CD4-positive, alpha-beta T cell treated with Interleukin-17A for 1 hour (primary cell): ENCODE data around the gene KDELR1.

Experiments used
- DNase-seq: peaks from one replicate; pipeline ENCODE4 v3.0.0-alpha.2; 2020

Gene KDELR1

DNA sequence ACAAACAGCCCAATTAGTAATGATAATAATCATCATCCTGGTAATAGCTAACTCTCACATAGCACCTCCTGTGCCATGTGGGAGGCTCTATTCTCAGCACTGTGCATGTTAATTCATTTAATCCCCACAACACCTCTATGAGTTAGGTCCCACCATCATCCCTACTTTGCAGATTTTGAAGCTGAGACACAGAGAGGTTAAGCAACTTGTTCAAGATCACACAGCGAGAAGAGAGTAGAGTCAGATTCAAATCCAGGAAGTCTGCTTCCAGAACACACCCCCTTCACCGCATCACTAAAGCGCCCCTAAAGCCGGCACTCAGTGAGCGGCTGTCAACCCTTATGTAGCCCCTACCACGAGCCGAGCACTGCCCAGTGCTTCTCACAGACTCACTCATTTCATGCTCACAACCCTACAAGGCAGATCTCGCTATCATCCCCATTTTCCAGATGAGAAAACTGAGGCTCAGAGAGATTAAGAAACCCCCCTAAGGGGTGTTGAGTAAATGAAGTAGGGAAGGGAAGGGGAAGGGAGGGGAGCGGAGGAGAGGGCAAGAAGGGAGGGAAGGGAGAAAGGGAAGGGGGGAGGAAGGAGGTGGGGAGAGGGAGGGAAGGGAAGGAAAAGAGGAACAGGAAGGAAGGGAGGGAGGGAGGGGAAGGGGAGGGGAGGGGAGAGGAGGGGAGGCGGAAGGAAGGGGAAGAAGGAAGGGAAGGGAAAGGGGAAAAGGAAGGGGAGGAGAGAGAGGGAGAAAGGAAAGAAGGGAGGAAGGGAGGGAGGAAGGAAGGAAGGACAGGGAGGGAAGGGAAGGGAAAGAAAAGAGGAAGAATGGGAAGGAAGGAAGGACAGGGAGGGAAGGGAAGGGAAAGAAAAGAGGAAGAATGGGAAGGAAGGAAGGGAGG is 49.6 kb downstream of the KDELR1 start:
- no peak for DNase-seq

DNA sequence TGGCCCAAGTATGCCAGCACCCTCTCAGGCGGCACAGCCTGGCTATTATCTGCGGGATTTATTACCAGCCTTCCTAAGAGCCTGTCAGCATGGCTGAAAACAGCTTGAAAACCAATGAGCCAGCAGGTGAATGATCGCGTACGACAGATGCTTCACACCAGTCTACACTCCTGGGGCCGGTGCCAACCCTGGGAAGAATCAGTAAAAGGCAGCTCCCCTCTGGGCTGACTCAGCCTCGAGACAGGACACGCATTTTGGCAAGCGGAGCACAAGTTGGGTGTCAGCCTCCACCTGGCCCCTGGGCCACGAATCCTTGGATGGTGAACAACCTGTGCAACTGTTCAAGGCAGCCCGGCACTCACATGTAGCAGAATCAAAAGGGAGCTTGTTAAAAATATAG is 50.4 kb downstream of the KDELR1 start:
- DNase-seq, result no peak

DNA sequence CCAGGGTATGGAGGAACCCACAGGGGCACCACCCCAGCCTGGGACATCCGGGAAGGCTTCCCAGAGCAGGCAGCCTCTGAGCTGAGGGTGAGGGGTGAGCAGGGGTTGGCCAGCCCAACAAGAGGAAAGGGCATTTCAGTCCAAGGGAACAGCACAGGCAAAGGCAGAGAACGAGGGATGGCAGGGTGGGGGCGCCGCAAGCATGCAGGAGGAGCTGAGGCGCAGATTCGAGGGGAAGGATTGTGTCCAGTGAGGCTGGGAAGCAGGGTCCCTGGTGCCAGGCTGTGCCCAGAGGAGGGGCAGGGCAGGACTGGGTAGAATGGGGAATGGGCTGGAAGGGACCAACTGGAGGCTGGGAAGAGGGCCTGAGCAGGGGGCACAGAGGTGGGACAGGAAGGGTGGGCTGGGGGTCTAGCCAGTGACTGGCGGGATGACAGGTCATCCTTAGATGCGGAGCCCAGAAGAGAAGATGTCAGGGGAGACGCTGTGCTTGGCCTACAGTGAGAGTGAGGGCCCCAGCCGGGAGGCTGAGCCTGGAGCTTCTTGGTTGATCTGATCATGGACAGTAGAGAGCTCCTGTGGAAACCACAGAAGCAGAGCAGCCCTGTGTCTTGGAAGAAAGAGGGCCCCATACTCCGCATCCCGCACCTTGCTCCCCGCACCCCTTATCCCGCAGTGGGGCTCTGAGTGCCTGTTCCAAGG is 52.4 kb downstream of the KDELR1 start:
- no peak for DNase-seq

DNA sequence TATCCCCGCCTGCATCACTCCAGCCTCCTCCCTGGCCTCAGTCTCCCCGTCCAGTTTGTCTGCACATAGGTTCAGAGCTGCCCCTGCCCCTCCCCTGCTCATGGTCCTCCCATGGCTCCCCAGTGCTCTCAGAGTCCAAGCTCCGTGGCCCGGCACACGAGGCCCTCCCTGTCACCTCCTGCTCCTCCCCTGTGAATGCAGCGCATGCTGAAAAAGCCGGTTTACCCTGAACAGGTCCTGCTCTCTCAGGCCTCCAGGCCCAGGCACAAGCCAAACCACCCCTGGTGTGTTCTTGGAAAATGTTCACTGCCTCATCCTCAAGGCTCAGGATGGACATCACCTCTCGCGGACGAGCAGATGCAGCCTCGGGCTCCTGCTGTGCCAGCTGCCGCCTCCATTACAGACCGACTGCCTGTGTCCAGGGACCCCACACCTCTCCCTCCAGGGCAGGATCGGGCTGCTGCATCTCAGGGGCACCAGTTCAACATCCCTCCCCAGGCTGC is 53.0 kb downstream of the KDELR1 start:
- DNase-seq, result no peak

GRCh38 chr19:48333467-48334384 is 57.6 kb downstream of the KDELR1 start:
- DNase-seq, result peak; percentile 95

DNA sequence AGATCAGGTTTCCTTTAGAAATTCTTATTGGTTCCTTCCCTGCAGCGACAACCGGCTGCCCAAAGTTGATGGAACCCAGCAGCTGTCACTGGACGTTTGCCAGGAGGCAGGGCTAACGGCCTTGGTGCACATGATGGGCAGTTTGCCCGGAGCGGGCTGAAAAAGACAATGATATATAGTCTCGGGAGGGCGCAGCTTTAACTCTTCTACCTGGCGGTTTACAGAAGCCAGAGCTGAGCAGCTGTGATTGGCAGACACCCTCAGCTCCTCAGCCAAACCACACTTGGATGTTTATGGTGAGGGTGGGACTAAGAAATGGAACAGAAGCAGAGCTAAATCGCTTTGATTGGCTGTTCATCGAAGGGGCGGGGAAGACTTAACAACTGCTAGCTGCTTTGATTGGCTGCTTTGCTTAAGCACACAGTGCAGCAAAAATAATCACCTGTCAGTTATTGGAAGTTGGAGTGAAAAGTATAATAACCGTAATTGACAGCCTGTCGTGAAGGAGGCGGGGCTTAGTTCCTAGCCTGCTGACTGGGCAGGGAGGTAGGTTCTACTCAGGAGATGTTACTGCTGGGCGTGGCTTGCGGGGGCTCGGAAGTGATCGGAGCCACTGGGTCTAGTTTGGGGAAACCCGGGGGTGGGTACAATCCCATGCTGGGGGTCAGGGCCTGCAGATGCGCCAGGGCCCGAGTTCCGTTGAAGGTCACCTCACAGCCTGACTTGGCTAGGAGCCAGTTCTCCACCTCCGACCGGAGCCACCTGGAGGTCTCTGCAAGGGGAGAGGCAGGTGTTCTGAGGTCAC is 58.5 kb downstream of the KDELR1 start:
- peak; percentile 100 for DNase-seq
